NCI-H774 (cell line): ENCODE data around the gene EIF1.
"Not testable (repeated sequence)": the region's sequence is repeated elsewhere in the genome, so short reads cannot be mapped to it uniquely, and the experiment has no call there.

Experiments used
- DNase-seq: peaks from one replicate; lab custom pipeline; 2025; lab: John Stamatoyannopoulos, UW

The EIF1 gene

DNA sequence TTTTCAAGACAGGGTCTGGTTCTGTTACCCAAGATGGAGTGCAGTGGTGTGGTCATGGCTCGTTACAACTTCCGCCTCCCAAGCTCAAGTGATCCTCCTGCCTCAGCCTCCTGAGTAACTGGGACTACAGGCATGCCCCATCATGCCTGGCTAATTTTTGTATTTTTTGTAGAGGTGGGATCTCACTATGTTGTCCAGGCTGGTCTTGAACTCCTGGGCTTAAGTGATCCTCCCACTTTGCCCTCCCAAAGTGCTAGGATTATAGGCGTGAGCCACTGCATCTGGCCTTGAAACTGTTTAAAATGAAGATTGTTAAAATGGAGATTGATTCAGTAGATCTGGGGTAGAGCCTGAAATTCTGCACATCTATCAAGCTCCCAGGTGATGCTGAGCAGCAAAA, 12.2 kb downstream of the EIF1 start:
- not testable (repeated sequence) for DNase-seq

DNA sequence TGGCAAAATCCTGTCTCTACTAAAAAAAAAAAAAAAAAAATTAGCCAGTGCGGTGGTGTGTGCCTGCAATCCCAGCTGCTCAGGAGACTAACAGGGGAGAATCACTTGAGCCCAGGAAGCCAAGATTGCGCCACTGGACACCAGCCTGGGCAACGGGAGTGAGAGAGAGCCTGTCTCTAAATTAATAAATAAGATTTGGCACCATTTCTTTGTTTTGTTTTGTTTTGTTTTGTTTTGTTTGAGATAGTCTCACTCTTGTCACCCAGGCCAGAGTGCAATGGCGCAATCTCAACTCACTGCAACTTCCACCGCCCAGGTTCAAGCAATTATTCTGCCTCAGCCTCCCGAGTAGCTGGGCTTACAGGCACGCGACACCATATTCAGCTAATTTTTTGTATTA, 14.0 kb downstream of the EIF1 start:
- DNase-seq = no peak

DNA sequence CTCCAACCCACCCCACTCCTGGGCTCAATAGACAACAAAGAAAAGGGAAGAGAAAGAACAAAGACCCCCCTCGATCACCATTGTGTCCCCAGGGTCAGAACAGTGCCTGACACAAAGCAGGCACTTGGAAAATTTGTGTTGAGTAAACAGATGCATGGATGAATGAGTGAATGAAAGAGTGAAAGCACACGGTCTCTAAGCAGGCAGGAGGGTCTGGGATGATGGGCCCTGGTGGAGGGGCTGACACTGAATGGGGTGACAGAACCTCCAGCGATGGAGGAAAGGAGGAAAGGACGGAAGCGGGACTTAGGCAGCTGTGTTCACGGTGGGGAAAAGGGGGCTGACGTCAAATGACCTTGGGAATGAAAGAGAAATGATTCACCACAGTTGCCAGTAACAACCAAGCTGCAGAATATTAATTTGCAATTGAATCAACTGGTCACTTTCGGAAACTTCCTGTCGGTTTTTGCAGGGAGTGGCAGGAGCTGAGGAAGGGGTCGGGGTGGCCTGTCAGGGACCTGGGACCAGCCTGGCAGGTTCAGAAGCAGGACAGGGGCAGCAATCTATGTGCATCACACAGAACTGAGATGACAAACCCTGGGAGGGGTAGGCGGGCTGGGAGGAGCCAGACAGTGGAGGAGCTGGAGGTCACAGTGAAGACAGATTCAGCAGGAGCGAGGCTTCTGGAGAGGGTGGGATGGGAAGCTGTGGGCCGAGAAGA, 16.7 kb downstream of the EIF1 start:
- DNase-seq = no peak

DNA sequence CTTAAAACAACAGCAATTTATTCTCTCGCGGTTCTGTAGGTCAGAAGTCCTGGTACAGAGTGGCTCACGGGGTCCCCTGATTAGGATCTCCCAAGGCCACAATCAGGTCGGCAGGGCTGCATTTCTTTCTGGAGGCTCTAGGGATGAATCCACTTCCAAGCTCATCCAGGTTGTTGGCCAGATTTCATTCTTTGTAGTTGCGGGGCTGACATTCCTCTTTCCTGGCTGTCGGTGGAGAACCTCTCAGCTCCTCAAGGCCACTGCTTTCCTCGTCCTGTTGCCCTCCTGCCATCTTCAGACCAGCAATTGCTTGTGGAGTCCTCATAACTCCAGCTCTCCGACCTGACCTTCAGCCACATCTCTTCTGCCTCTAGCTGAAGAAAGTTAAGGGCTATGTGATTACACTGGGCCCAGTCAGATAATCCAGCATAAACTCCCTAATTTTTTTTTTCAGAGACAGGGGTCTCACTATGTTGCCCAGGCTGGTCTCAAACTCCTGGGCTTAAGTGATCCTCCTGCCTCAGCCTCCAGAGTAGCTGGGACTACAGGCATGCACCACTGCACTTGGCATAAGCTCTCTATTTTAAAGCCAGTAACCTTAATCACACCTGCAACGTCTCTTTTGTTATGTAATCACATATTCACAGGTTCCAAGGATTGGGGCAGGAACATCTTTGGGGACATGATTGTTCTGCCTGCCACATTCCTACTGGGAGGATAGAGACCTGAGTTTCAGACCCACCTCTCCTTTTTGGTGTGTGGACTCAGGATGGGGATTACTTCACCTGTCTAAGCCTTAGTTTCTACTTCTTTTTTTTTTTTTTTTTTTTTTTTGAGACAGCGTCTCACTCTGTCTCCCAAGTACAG, 19.4 kb downstream of the EIF1 start:
- no peak for DNase-seq

DNA sequence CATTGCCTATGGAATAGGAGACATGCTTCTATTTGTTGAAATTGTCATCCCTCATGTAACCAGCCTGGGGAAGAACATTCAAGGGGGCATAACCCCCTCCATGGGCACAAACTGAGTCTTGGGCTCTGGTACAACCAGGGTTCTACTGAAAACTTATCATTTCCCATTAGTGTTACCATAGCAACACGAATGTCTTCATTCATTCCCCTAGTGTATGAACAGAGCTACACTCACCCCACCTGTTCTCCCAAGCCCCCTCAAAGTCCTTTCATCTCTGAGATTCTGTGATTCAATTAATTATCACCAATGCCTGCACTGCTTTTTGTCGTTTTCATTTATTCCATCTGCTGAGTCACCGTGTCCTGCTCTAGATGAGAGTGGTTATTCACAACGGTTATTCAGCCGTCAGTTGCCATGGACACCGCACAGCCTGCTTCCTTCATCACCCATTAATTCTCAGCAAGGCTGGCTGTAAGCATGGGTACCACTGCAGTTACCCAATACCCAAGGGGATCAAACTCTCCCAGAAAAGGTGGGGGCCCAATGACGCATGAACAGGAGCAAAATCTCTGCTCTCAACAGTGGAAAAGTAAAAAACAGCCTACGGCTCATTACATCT, 21.9 kb downstream of the EIF1 start:
- peak; percentile 90 for DNase-seq

DNA sequence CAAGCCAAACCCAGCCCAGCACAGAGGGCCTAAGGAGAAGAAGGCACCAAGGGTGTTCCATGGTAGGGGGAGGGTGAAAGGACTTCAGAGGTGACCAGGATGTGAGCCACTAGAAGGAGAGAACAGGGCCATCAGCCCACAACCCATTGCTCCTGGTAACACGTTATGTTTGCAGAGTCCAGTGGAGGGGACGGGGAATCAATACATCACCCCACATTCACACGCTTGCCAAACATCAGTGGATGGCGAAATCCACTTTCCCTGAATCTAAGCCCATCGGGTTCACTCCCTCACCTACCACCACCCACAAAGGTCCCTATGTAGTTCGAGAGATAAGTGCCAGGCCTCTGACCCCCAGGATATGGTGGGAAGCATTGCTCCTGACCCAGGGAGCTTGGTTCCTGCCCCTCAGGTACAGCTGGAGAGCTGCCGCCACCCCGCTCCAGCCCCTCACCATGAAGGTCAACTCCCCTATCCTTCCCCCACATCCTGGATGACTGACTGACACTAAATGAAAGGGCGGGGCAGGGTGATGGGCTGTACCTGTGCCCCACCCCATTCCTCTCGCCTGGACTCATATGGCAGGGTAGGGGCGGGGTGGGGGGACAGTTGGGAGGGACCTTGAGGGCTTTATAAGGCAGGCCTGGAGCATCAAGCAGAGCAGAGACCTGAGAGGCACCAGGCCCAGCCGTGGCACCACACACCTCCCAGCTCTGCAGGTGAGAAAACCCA, 23.1 kb downstream of the EIF1 start, which contains the start of gene GAST:
TSS of gene GAST (plus strand) at position 663 of the 732 bp plus-strand sequence. CDS start 3,106 bp downstream, outside the sequence.
- no peak for DNase-seq

DNA sequence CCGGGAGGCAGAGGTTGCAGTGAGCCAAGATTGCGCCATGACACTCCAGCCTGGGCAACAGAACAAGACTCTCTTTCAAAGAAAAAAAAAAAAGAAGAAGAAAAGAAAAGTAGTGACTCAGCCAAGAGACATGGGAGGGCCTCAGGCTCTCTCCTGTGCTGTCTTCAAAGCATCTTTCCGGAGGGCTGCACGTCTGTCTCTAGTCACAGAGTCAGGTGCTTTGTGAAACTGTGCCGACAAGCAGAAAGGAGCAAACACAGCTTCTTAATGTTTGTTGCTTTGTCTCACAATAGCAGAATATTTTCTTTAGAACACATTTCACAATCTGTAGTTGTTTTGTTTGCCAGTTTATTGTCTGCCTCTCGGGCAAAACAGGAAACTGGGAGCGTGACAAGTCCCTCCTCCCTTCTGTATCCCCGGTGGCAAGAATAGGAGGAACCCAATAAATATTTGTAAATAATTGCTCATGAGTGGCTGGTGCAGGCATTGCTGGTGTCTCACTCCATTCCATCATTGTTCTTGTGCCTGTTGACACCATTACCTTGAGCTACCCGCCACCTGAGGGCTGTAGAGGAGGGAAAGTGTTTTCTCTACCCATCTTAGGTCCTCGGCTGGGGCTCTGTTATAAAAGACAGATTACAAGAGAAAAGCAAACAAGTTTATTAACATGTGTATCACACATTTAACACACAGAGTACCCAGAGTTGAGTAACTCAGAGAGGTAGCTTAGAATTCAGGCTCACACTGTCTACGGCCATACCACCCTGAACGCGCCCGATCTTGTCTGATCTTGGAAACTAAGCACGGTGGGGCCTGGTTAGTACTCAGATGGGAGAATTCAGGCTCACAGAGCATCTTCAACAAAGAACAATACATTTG, 29.0 kb downstream of the EIF1 start:
- DNase-seq = peak; percentile 35

DNA sequence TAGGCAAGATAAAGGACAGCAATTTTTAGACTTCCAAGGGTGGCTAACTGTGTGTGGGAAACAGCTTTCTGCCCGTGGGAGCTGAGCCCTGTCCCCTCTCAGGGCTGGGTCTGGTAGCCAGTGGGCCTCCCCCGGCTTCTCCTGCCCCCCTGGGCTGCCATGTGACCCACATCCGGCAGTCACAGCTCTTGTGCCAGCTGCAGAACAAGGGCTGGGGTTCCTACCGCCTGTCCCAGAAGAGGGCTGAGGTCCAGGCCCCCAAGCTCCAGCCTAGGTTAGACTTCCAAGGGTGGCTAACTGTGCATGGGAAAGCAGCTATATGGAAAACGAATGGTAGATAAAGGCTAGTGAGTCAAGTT, 29.6 kb downstream of the EIF1 start:
- DNase-seq = no peak

DNA sequence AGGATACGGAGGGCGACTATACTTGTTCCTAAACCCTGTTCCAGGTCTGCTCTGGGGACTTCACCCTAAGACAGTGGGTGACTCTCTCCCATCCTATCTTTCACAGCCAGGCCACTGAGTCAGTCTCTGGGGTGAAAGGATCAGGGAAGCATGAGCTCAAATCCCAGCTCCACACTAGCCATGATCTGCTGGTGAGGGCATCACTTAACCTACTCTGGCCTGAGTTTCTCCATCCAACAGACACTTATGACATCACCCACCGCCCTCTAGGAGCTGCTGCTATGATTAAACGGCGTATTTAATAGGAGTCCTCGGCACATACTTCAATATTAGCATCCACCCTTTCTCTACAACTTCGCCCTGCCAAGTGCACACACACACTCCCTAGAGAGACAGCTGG, 33.5 kb downstream of the EIF1 start:
- DNase-seq = no peak

DNA sequence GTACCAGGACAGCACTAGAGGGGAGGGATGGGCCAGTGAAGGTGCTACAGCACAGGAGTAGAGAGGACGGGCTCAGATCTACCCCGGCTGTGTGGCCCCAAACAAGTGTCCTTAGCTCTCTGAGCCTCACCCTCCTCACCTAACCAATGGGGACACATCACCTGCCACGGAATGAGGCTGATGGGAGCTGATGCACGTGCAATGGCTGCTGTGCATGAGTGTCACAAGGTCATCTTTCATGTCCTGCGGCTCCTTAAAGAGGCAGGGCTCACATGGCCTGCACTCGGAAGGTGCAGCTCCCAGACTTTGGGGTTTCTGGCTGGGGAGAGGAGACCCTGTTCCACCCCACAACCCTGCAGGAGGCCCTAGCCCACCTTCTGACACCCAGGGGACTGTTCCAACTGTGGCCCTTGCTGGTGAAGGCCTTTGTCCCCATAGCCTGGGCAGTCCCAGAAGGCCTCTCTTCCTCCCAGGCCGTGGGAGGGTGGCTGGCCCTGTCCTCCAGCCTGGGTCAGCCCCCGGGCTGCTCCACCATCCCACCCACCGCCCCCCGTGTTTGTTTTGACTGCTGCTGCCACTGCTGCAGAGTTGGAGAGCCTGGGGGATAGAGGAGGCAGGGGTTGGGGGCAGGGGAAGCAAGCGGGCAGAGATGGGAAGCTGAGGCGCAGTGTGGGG, 35.3 kb downstream of the EIF1 start:
- DNase-seq = no peak

DNA sequence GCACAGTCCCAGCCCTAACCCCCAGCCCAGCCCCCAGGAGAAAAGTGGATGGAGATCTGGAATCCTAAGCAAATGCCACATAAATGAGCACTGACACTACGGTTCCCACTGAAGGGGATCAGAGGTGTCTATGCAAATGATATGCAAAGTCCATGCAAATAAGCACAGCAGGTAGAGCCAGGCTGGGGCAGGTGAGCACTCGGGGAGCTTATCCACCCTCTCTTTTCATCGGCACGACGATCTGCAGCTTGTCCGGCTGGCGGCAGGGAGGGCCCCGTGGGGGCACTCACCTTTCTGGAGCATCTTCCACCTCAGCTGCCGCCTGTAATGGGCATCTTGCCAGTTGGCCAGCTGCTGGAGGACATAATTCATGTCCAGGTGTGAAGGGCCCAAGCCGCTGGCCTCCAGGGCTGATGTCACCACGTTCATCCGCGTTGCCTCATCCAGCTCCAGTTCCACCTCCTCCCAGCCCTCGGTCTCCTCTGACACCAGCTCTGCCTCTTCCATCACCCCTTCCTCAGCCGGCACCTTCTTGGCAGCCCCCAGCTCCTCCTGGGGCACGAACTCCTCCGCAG, 35.9 kb downstream of the EIF1 start:
- peak; percentile 87 for DNase-seq

DNA sequence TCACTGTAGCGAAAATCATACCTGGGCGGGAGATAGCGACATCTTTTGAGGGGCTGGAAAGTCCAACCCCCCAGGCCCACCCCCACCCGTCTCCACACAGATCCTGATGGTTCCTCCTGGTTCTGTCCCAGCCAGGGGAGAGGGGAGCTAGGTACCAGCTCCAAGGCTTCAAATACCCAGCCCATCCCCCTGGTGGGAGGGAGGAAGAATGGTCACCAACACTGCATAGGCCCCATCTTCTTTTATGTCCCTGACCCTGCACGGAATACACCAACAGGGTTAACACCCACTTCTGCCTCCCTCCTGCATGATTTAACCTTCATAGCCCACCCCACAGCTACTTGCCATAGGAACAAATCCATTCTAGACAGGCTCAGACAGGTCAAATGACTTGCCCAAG, 36.4 kb downstream of the EIF1 start:
- no peak for DNase-seq

DNA sequence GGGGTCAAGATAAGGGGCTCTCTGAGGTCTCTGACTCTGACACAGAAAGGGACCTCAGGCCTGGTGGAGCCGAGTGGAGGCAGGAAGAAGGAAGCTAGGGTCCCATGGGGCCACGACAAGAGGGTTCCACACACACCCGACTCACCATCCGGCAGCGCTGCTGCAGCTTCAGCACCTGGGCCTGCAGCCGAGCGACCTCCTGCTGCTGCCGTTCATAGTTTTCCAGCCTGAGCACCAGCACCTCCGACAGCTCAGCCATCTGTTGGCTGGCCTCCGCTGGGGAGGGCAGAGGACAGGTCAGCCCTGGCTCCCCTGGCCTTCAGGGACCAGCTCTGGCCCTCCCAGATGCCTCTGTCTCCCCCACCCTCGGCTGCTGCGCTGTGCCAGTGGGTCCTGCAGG, 39.4 kb downstream of the EIF1 start:
- DNase-seq = no peak

DNA sequence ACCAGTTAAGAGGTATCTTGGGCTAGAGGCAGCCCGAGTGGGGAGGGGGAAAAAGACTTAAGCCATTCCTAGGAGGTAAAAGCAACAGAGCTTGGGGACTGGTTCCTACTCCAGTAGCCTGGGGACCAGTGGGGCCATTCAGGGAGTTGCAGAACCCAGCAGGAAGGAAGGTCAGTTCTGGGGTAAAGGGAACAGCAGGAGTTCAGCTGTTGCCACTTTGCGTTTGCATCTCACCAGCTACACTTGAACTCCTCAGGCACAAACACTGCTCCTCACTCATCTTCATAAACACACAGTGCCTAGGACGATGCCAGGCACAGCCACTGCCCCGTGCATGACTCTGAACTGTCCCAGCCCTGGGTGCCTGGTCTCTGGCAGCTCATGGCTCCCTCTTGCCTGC, 41.8 kb downstream of the EIF1 start:
- DNase-seq = no peak

DNA sequence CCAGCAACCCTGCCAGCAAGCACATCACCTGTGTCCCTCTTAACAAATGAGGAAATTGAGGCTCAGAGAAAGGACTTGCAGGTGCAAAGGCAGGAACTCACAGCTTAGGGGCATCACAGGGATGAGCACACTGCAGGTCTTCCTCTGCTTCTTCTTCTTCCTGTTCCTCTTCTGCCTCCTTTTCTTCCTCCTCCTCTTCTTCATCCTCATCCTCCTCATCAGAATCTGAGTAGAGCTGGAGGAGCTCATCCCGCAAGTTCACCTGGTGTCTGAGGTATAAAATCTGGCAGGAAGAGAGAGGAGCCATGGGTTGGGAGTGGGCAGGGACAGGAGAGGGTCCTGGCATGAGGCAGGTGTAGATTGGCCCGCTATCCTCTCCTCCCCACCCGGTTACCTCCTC, 43.2 kb downstream of the EIF1 start:
- no peak for DNase-seq

DNA sequence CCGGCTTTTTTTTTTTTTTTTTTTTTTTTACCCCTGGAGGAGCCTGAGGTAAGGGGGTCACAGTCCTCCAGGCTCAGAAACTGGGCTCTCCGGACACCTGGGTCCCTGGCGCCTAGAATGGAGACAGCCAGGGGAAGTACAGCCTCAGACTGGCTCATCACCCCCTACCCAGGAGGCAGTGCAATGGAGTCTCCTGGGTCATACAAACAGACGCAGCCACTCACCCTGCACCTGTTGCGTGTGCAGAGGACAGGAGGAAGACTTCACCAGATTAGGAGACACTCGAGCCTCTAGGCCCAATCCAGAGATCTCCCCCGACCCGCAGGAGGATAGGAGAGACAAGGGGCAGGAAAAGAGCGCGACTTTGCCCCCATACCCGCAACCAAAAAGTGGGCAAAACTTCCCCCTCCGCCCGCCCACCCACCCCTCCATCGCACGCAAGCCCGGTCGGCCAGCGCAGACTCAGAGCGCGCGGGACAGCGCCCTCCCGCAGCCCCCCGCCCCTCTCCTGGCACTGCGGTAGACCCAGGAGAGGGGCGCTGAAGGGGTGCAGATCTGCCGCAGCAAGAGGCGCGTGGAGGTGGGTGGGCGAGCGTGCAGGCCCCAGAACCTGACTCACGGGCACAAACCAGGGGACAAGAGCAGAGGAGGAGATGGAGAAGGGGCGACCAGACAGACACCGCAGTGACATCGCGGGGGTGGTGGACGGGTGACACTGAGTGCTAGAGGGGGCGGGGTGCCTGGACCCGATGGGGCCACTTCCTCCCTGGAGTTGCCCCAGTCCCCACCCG, 44.9 kb downstream of the EIF1 start:
- no peak for DNase-seq

DNA sequence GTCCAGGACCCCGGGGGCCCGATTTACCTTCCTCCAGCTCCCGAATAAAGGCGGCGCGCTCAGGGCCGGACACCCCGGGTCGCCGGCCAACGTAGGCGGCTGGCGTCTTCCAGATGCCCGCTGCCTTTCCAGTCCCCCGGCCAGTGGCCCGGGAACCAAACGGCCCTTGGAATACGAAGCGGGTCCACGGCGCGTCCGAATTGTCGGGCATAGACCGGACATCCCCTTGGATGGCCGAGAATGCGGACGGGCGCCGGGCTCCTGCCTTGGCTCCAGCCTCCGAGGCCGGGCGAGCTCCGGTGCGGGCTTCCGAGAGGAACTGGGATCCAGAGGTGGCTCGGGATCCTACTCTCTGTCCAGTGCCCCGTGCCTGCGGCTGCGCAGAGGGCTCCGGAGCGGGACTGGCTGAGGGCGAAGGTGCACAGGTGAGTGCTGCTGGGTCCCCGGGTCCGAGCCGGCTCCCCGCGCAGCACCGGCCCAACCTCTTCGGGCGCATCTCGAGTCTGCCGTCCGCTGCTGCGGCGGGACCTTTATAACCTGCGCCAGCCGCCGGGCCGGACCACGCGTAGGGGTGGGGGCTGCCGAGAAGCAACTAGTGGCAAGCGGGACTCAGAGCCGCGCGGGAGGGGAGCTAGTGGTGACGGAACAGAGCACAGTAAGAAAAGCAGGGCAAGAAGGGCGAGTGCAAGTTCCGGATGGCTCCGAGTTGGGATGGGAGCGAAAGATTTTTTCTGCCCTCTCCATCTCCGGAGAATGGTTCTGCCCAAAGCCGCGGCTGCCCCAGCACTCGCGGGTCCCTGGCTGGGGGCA, 45.7 kb downstream of the EIF1 start, which contains the start of gene HAP1:
TSS of gene HAP1 (minus strand) at position 505 of the 810 bp plus-strand sequence. CDS start at position 496, 9 bp downstream.
- peak; percentile 24 for DNase-seq

DNA sequence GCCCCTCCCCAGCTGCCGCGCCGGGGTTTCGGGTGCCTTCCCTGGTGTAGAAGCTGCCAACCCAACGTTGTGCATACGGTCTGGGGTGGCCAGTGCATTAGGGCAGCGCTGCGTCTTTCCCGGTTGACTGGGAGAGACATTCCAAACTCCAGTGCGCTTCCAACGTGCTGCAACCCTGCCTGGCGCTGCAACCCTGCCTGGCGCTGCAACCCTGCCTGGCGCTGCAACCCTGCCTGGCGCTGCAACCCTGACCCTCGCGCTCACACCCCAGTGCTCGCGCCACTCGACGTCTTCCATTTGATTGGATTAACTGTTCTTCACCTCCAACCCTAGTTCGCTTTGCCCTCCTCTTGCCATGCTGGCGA, 46.2 kb downstream of the EIF1 start:
- no peak for DNase-seq

DNA sequence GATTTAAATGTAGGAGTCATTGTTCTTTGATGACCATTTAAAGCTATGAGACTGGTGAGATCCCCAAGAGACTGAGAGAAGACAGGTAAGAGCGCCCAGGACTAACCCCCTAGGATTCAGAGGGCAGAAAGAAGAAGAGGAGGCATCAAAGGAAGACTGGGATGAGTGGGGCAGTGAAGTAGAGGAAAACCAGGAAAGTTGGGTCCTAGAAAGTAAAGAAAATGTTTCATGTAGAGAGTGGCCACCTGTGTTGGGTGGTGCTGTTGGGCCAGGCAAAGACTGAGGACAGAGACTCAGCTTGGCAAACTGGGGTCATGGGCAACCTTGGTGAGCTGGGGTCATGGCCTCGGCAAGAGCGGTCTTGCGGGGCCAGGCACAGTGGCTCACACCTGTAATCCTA, 47.1 kb downstream of the EIF1 start:
- DNase-seq = no peak
